ENCODE results near the gene SOX13.
"Not testable (repeated sequence)": the region's sequence is repeated elsewhere in the genome, so short reads cannot be mapped to it uniquely, and the experiment has no call there.

The SOX13 gene

GRCh38 chr1:204072931-204073836 lies at the start of gene SOX13:
TSS of gene SOX13 (plus strand) at chr1:204073115. CDS start at chr1:204112916, 39,801 bp downstream.
- DNase-seq (ENCODE audit: low read depth in 1 of 2, low spot score in 1 of 2) = no peak

GRCh38 chr1:204025917-204026707 lies 46.8 kb upstream of the SOX13 start:
- DNase-seq (ENCODE audit: low read depth in 1 of 2, low spot score in 1 of 2) = no peak

GRCh38 chr1:204027446-204027845 lies 45.5 kb upstream of the SOX13 start:
- DNase-seq (ENCODE audit: low read depth in 1 of 2, low spot score in 1 of 2) = no peak

GRCh38 chr1:204029016-204029415 lies 43.9 kb upstream of the SOX13 start:
- DNase-seq (ENCODE audit: low read depth in 1 of 2, low spot score in 1 of 2) = no peak

- DNase-seq (ENCODE audit: low read depth in 1 of 2, low spot score in 1 of 2) = no peak
Observed at GRCh38 chr1:204031098-204031710, 41.7 kb upstream of the SOX13 start.

- DNase-seq (ENCODE audit: low read depth in 1 of 2, low spot score in 1 of 2) = no peak
Observed at GRCh38 chr1:204032642-204033235, 40.2 kb upstream of the SOX13 start.

- no peak for DNase-seq (ENCODE audit: low read depth in 1 of 2, low spot score in 1 of 2)
Observed at GRCh38 chr1:204033306-204033705, 39.6 kb upstream of the SOX13 start.

GRCh38 chr1:204036882-204037655 lies 35.8 kb upstream of the SOX13 start:
- no peak for DNase-seq (ENCODE audit: low read depth in 1 of 2, low spot score in 1 of 2)

- DNase-seq (ENCODE audit: low read depth in 1 of 2, low spot score in 1 of 2) = no peak
Observed at GRCh38 chr1:204041232-204041767, 31.6 kb upstream of the SOX13 start.

GRCh38 chr1:204041803-204042505 lies 31.0 kb upstream of the SOX13 start:
- DNase-seq (ENCODE audit: low read depth in 1 of 2, low spot score in 1 of 2) = no peak

GRCh38 chr1:204042516-204042915 lies 30.4 kb upstream of the SOX13 start:
- DNase-seq (ENCODE audit: low read depth in 1 of 2, low spot score in 1 of 2) = no peak

GRCh38 chr1:204043680-204044079 lies 29.2 kb upstream of the SOX13 start:
- DNase-seq (ENCODE audit: low read depth in 1 of 2, low spot score in 1 of 2) = no peak

- DNase-seq (ENCODE audit: low read depth in 1 of 2, low spot score in 1 of 2) = no peak
Observed at GRCh38 chr1:204044448-204044847, 28.5 kb upstream of the SOX13 start.

GRCh38 chr1:204045430-204045829 lies 27.5 kb upstream of the SOX13 start:
- no peak for DNase-seq (ENCODE audit: low read depth in 1 of 2, low spot score in 1 of 2)

GRCh38 chr1:204046346-204046745 lies 26.6 kb upstream of the SOX13 start:
- DNase-seq (ENCODE audit: low read depth in 1 of 2, low spot score in 1 of 2) = no peak

GRCh38 chr1:204048796-204049195 lies 24.1 kb upstream of the SOX13 start:
- not testable (repeated sequence) for DNase-seq (ENCODE audit: low read depth in 1 of 2, low spot score in 1 of 2)

GRCh38 chr1:204051258-204051657 lies 21.7 kb upstream of the SOX13 start:
- DNase-seq (ENCODE audit: low read depth in 1 of 2, low spot score in 1 of 2) = no peak

- DNase-seq (ENCODE audit: low read depth in 1 of 2, low spot score in 1 of 2) = no peak
Observed at GRCh38 chr1:204051718-204052117, 21.2 kb upstream of the SOX13 start.

- no peak for DNase-seq (ENCODE audit: low read depth in 1 of 2, low spot score in 1 of 2)
Observed at GRCh38 chr1:204053893-204054292, 19.0 kb upstream of the SOX13 start.

- no peak for DNase-seq (ENCODE audit: low read depth in 1 of 2, low spot score in 1 of 2)
Observed at GRCh38 chr1:204059970-204060369, 12.9 kb upstream of the SOX13 start.

Data from activated T-helper 1 cell treated with anti-CD3 and anti-CD28 coated beads, Interleukin-2, amount 50 U/mL, for 16 hours (primary cell).